Astrocyte of the spinal cord (primary cell): Measurements from ENCODE around the gene CMTM5.

Experiments
- DNase-seq: peaks from one replicate; pipeline ENCODE4 v3.0.0; 2011; ENCODE audit warnings: low read depth, low spot score
- H3K4me3 ChIP-seq: 2 replicates; pipeline ENCODE4 v1.5.1; 2011; ENCODE audit warnings: low read depth, mild to moderate bottlenecking, low read length, moderate library complexity
- CTCF ChIP-seq: IDR thresholded peaks from 2 replicates; pipeline ENCODE4 v1.5.1; 2012; ENCODE audit warnings: low read depth, mild to moderate bottlenecking, low read length, inconsistent platforms
- in situ Hi-C: cut with HindIII; loops from 2 replicates; pipeline ENCODE4 v1.10.0; 2017; ENCODE audit warnings: low sequenced_read_pairs

Gene CMTM5

GRCh38 chr14:23376482-23377197 is at the start of gene CMTM5:
TSS of gene CMTM5 (plus strand) at chr14:23377046. CDS start at chr14:23377252, 206 bp downstream.
- H3K4me3 ChIP-seq: no peak within 1 kb of the TSS
- TF ChIP-seq CTCF: no peak
- DNase-seq: no peak
- in situ Hi-C loops: no loop called here

GRCh38 chr14:23327947-23328744 is 48.7 kb upstream of the CMTM5 start:
- DNase-seq: peak; percentile 79
- peak; percentile 85 for TF ChIP-seq CTCF
- in situ Hi-C loops: no loop called here
- H3K4me3 ChIP-seq: no peak overlapping the region

- in situ Hi-C loops: no loop called here
- no peak for DNase-seq
- no peak overlapping the region for H3K4me3 ChIP-seq
- no peak for TF ChIP-seq CTCF
Measured at GRCh38 chr14:23335623-23336022, 41.2 kb upstream of the CMTM5 start.

- H3K4me3 ChIP-seq: no peak overlapping the region
Measured at GRCh38 chr14:23339506-23340268, 37.2 kb upstream of the CMTM5 start.

GRCh38 chr14:23344481-23344880 is 32.4 kb upstream of the CMTM5 start:
- DNase-seq: no peak
- in situ Hi-C loops: no loop called here
- no peak for TF ChIP-seq CTCF
- H3K4me3 ChIP-seq: no peak overlapping the region

More at GRCh38 chr14:23339506-23340268, 37.2 kb upstream of the CMTM5 start:
- TF ChIP-seq CTCF: no peak
- DNase-seq: no peak
- in situ Hi-C loops: no loop called here

GRCh38 chr14:23345987-23346692 is 30.7 kb upstream of the CMTM5 start:
- in situ Hi-C loops: no loop called here
- DNase-seq: no peak
- TF ChIP-seq CTCF: no peak
- H3K4me3 ChIP-seq: no peak overlapping the region
